GM18526 (cell line): Measurements from ENCODE around the gene SLC16A13.

Experiments
- POLR2A ChIP-seq: IDR thresholded peaks from 3 replicates; pipeline ENCODE4 v1.6.1; 2011; ENCODE audit not compliant: insufficient read length; ENCODE audit errors: extremely low read depth

The SLC16A13 gene

DNA sequence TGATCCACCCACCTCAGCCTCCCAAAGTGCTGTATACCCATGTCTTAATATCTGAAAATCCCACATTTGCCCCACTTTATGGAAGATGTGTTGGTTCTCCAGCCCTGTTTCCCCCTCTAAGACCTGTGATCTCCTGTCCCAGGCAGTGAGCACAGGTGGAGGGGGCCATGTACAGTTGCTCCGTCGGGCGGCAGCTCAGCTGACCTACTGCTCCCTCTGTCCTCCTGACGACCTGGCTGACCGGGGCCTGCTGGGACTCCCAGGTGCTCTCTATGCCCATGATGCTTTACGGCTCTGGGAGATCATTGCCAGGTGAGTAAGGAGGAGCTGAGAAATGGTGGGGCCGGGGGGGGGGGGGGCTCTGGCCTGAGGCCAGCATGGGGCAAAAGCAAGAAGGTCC lies 30.1 kb upstream of the SLC16A13 start:
- TF ChIP-seq POLR2A = no peak

DNA sequence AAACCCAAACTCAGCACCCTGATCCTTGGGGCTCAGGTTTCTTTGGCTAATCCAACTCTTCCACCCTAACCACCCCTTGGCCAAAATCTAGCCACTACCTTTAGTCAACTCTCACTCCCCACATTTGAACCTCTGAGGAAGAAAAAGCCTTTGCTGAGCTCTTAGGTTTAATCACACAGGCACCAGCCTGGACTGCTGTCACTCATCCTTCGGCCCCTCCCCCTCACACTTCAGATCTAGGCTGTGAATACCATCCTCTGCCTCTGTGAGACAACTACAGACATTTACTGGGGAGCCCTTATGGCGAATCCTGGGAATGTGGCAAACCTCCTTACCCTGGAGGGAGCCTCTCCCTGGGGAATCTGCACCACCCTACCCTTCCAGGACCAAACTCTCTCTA lies 28.7 kb upstream of the SLC16A13 start:
- TF ChIP-seq POLR2A = no peak

DNA sequence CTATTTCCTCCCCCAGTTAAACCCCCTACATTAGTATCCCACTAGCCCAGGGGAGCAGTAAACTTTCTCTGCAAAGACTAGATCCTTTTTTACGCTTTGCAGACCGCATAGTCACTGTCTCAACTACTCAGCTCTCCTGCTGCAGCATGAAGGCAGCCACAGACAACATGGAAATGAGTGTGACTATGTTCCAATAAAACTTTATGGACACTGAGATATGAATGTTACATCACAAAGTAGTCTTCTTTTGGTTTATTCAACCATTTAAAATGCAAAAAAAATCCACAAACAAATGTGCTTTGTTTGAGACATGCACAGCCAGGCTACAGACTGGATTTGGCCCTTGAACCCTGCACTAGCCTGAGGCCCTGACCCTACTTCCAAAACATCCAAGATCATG lies 25.3 kb upstream of the SLC16A13 start:
- no peak for TF ChIP-seq POLR2A

DNA sequence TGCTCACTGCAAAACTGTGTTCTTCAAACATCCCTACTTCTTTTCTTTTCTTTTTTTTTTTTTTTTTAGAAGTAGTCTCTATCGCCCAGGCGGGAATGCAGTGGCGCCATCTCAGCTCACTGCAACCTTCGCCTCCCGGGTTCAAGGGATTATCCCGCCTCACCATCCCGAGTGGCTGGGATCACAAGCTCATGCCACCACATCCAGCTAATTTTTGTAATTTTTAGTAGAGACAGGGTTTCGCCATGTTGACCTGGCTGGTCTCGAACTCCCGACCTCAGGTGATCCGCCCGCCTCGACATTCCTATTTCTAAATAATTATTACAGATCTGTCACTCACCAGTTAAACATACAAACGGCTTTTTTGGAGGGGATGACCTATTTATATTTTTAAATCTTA lies 24.4 kb upstream of the SLC16A13 start:
- TF ChIP-seq POLR2A = no peak

DNA sequence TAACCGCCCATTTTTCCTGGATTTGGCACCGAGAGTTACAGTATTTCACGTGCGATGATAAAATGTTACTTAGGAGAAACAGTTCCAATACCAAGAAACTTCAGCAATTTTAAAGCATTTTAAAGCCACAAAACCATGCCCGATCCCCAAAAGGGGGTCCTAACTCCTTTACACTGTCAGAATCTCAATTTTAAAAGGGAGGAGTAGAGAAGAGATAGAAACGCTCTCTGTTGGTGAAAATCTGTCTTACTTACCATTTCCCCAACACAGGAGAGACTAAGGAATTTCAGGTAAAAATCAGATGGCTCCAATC lies 23.9 kb upstream of the SLC16A13 start:
- TF ChIP-seq POLR2A = no peak

DNA sequence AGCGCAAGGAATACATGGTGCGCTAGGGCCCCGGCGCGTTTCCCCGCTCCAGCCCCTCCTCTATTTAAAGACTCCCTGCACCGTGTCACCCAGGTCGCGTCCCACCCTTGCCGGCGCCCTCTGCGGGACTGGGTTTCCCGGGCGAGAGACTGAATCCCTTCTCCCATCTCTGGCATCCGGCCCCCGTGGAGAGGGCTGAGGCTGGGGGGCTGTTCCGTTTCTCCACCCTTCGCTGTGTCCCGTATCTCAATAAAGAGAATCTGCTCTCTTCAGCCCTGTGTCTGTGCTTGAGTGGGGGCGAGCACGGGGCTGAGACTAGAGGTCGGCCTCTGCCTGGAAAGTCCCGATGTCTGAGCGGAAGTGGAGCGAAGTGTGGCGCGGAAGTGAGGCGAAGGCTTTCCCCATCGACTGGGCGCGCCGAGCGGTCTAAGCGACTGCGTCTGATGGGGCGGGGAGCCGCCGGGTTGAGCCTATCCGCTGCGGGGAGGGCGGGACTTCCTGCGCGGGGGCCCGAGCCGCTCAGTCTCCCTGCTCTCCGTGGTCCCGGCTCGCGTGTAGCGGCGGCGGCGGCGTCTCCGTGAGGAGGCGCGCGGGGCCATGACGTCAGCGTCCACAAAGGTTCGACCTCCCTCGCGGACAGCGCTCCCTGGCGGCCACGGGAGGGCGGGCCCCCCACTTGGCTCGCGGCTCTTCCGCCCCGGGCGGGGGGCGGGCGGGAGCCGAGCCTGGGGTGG lies 21.4 kb upstream of the SLC16A13 start:
- peak; percentile 83 for TF ChIP-seq POLR2A

DNA sequence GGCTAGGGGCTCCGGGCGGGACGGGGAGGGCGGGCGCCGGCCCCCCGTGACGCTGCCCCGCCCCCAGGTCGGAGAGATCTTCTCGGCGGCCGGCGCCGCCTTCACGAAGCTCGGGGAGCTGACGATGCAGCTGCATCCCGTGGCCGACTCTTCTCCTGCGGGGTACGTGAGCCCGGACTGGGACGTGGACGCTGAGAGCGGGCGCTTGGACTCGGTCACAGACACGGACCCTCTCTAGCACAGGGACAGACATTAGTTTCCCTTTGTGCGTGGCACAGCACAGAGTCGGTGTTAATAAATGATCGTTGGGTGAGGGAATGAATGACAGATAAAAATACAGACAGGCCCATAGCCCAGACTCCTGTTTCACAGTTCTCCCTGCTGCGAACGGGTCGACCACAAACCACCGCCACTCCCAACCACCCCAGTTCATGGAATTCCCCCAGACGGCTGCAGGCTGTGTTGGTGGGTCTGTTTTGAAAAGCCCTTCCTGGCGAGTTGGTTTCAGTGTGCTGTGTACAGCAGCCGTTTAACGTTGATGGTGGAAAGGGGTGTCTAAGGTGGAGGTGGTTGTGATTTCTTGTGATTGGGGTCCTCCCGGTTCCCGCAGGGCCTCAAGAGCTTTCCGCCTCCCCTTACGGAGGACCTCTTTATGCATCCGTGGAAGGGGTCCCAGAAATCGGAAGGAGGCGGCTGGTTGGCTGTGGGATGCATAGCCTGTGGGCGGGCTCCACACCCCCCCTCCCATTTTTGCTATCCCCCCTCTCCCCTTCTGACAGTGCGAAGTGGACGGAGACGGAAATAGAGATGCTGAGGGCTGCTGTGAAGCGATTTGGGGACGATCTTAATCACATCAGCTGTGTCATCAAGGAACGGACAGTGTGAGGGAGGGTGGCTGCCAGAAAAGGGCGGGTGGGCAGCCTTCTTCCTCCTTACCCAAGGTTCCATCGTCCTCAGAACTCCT lies 20.5 kb upstream of the SLC16A13 start:
- TF ChIP-seq POLR2A = peak; percentile 67

DNA sequence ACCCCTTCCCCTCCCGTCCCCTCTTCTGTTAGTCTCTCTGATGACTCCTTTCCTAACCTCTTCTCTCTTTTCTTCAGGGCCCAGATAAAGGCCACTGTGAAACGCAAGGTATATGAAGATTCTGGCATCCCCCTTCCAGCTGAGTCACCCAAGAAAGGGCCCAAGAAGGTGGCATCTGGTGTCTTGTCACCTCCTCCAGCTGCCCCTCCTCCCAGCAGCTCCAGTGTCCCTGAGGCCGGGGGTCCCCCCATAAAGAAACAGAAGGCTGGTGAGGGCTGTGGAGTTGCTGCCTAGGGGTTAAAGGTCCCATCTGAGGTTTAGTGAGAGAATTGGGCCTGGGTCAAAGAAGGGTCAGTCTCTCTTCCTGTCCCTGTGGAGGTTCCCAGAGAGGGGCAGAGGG lies 19.4 kb upstream of the SLC16A13 start:
- no peak for TF ChIP-seq POLR2A

DNA sequence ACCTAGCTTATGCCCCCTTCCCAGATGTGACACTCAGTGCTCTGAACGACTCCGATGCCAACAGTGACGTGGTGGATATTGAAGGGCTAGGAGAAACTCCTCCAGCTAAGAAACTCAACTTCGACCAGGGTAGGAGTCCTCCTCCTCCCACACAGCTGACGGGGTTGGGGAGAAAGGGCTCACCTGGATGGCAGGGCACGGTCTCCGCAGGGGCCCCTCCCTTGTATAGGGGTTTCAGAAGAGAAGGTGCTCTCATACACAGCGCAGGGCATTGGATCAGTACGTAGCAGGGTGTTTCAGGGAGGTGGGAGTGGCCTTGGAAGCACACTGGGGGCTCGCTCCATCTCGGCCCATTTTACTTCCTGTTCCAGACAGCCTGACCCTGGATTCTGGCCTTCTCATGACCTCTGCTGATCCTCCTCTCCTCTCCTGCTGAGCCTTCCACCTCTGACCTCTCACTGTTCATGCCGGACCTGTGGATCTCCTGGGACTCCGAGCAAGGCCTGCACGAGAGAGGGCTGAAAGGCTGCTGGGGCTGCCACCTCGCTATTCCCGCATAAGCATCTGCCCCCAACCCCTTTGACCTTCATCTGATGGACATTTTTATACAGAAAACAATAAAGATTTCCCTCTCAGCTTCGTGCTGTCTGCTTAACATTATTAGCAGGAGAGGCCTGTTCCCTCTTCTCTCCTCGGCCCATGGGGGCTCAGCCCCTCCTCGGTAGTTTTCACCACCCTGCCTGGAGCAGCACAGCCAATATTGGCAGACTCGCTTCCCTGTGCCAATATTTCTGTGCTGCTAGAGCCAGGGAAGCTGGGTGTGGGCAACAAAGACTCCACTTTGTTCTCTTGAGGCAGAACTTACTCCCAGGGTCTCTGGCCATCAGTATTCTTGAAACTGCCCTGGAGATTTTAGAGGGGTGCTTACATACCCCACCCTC lies 18.7 kb upstream of the SLC16A13 start:
- no peak for TF ChIP-seq POLR2A

DNA sequence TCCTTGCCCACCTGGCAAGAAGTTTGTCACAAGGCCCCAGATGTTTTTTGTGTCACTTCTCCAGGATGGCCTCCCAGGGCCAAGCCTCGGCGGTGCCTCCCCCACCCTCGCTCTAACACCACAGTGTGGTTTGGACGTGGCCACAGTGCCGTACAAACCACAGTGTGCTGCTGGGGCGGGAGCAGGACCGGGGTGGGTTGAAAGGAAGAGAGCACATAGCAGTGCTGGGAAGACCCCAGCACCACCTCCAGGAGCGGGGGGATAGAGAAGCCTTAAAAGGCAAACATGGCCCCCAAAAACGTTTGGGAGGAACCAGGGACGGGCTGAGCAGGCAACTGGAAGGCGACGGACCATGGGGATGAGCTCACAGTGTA lies 18.0 kb upstream of the SLC16A13 start:
- no peak for TF ChIP-seq POLR2A

DNA sequence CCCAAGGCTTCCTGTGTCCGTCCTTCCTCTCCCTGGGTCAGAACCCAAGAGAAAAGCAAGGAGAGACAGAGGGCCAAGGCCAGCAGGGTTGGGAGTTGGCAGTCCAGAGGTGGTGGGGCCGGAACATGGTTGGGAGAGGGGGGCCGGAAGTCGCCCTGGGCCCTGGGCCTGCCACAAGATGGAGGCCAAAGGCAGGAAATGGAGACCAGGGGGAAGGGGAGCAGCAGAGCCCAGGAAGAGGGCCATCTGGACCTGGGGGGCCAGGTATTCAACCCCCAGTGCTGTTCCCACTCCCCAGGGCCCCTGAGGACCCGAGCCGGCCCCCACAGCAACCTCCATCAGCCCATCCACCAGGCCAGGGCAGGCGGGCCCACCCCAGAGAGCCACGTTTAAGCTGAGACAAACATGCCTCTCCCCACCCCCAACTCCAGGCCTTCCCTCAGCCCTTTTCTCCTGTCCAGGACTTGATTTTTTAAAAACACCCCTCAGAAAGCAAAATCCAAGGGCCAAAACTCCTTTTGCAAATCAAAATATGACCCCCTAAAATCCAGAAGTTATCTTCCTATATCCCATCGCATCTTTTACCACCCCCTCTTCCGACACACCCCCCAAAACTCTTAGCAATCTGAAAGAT lies 17.4 kb upstream of the SLC16A13 start:
- no peak for TF ChIP-seq POLR2A

DNA sequence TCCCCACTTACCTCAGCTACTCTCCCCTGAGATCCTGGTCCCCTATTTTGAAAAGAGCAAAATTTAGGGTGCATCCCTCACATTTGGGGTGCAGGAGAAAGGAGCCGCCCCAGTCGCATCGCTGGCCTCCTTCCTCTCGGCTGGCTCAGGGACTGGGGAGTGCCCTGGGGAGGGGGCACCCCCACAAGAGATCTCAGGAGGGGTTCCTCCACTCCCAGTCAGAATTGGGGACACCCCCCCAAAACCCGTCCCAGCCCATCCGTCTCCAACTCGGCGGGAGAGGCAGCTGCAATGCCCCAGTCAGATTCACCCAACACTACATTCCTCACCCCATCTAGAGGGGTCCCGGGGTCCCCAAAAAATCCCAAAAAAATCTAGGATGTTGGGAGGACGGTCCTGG lies 16.4 kb upstream of the SLC16A13 start:
- TF ChIP-seq POLR2A = no peak

DNA sequence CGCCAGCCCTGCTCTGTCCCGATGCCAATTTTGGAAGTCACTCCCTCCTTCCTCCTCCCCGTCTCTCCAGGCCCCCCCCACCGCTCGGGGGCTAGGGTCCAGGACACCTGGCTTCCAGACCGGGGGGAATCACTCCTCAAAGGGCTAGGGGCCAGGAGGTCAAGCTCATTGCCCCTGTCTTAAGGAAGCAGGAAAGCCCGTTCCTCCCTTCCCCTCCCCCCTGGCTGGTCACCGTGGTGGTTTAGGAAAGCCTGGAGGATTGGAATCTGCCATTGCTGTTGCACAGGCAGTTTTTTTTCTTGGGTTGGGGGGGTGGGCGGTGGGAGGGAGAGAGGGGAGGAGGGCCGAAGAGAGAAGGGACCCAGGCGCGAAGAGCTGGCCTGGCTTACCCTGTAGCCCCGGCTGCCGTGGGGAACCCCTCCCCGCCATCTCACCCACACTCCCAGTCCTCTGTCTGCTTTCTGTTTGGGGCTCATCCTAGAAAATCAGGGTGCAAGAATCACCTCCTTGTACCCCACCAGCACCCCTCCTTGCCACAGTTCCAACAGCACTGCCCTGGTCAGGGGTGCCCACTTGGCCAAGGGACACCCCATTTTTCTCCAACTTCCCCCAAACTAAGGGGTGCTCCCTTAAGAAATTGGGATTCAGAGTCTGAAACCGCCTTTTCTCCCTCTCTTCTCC lies 15.8 kb upstream of the SLC16A13 start:
- no peak for TF ChIP-seq POLR2A

DNA sequence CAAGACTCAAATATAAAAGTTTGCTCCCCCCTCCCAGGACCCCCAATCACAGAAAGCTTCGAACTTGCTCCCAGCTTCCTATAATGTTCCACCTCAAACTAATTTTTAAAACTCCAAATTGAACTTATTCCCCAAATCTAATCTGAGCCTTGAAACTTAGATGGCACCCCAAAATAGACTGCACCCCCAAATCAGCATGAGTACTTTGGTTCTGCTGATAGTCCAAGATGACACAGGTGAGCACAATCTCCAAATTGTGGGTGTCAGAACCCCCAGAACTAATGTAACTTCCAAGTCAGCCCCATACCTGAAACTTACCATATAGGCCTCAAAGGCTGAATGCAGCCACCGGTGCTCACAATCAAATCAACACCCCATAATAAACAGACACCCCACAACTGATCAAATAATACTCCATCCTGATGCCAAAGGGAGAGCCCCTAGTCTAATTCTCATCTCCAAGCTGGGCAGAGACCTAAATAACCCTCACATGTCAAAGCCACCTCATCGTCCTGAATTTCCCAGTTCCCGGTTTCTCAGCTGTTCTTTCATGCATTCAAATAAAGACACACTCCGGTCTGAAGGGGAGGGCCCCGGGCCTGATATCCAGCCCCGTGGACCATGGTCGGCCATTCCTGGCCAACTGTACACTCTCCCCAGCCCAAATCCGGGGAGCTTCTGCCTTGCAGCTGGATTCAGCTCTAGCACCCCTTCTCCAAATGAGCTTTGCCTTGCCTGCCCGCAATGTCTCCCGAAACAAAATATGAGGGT lies 14.7 kb upstream of the SLC16A13 start:
- no peak for TF ChIP-seq POLR2A
